ENCODE results near the gene TMSB10. TPM values are rescaled to one million over a fixed set of nuclear protein-coding genes. Genes with fewer than 3 reads are reported as not detected.

The TMSB10 gene
- total and polyA plus RNA-seq, 2 of the 13 experiments (the other 11 are each of a cell fraction or from before 2014, with no cell fraction given) = 665 to 708 TPM

GRCh38 chr2:84906900-84907714 is 1.7 kb downstream of the TMSB10 start:
- Histone ChIP-seq H3K79me2 (ENCODE audit: insufficient read depth, low read length) (peaks cover 10% of the 10 kb centered on the region), H3K4me3 (replicated peaks in 1 of 3; ENCODE audit: insufficient read depth in 1 of 3, low read depth in 2 of 3, low read length in 3 of 3) (peak overlapping the region; percentile 90 to 98 (median 98)), H3K27ac (ENCODE audit: extremely low read length, insufficient read depth, low read length) (peak overlapping the region; percentile 16), H3K4me2 (ENCODE audit: low read depth, low read length) (peak overlapping the region; percentile 99), H3K9me3 (ENCODE audit: low read length) (peaks cover 5% of the 10 kb centered on the region; the same call in 1 of the 2 replicates), H3K4me1 (ENCODE audit: insufficient read depth, low read length) (peaks cover 31% of the 10 kb centered on the region), H3K9ac (ENCODE audit: insufficient read depth, low read depth, low read length) (peak overlapping the region; percentile 97), H2AFZ (ENCODE audit: low read length) (no peak overlapping the region), H4K20me1 (ENCODE audit: insufficient read depth, low read length) (no peaks in the 10 kb centered on the region), H3K27me3 (ENCODE audit: control insufficient read depth in 1 of 2, insufficient read depth in 2 of 2, low read length in 2 of 2) (peaks cover 2 to 20% of the 10 kb centered on the region in 2 experiments; a peak in 2 of 5 replicates), H3K36me3 (replicated peaks in 1 of 2; ENCODE audit: control insufficient read depth in 1 of 2, insufficient read depth in 2 of 2, low read length in 2 of 2) (no peaks in the 10 kb centered on the region)
- in situ Hi-C loops (cut with HindIII; ENCODE audit: extremely low pct_ligation_motif_present, low pct_unique_long_range_greater_than_20kb) = no loop called here
- WGBS (ENCODE audit: low lambda C conversion rate) = 55% methylated on average over 15 of the region's 15 CpGs
- no peak for FAIRE-seq
- ATAC-seq = peak; percentile 13; the same call in 2 of the 3 replicates
- peak; percentile 57 for DNase-seq (ENCODE audit: low spot score)
- ChIA-PET POLR2A (interaction anchor here (0.7 to 7.5 kb wide), 7 partner anchors 12 to 59 kb away, joined by 3 to 141 read pairs (median 14); no protein-coding TSS in a partner anchor), CTCF (ENCODE audit: low intra/inter-chr PET ratio, low total read pairs) (interaction anchor here (4.3 kb wide), 1 partner anchor 19 kb away, joined by 64 read pairs; no protein-coding TSS in a partner anchor)
- BruUV-seq (replicated peaks) = no TSS peak
- intact Hi-C loops (cut with micrococcal nuclease; ENCODE audit: unreplicated experiment) = no loop called here
- TF ChIP-seq ZNF770 (CRISPR knock-in tag; IDR thresholded peaks at IDR 0.05) (no peak), ZBTB8A (CRISPR knock-in tag; IDR thresholded peaks at IDR 0.05; ENCODE audit: borderline replicate concordance, low read depth) (no peak), KDM5B (CRISPR knock-in tag; IDR thresholded peaks at IDR 0.05; ENCODE audit: borderline replicate concordance) (no peak), ZFYVE20 (CRISPR knock-in tag; IDR thresholded peaks at IDR 0.05; ENCODE audit: borderline replicate concordance, low read depth) (no peak), ZBTB42 (CRISPR knock-in tag; IDR thresholded peaks at IDR 0.05) (no peak), U2AF2 (IDR thresholded peaks at IDR 0.05; ENCODE audit: low read depth, low read length) (no peak), ATF7 (IDR thresholded peaks at IDR 0.05) (no peak), ATF7 (CRISPR knock-in tag; IDR thresholded peaks at IDR 0.05) (no peak), PBX2 (CRISPR knock-in tag; IDR thresholded peaks at IDR 0.05) (no peak), ZNF609 (CRISPR knock-in tag; IDR thresholded peaks at IDR 0.05; ENCODE audit: borderline replicate concordance) (0 out of 2 replicates have a peak, but pooled peaks have one; percentile 22), ZC3H4 (CRISPR knock-in tag; IDR thresholded peaks at IDR 0.05; ENCODE audit: borderline replicate concordance) (0 out of 2 replicates have a peak, but pooled peaks have one; percentile 61), ZNF816 (CRISPR knock-in tag; IDR thresholded peaks at IDR 0.05; ENCODE audit: borderline replicate concordance) (no peak), MBNL3 (CRISPR knock-in tag; conservative IDR thresholded peaks at IDR 0.05) (no peak), MIXL1 (CRISPR knock-in tag; IDR thresholded peaks at IDR 0.05) (no peak)

Data from HepG2 (cell line).